Ovary (tissue), 3 donors: ENCODE measurements around the gene RBM47.

ENCODE experiments used
- CTCF ChIP-seq, 3 donors: fragments of 450-650 bp in 2 of 3; fragments of 200-600 bp in 1 of 3; IDR thresholded peaks; one replicate each; pipeline versions ENCODE4 v1.5.1 to v1.8.0; 2016 to 2022; ENCODE audit warnings: antibody characterized with exemption in 3 of 3, mild to moderate bottlenecking in 1 of 3
- EP300 ChIP-seq: sonication (generic); formaldehyde crosslinking; IDR thresholded peaks from one replicate; pipeline ENCODE4 v1.6.1; 2017; ENCODE audit warnings: antibody characterized with exemption
- POLR2A ChIP-seq: fragments of 450-650 bp; IDR thresholded peaks from one replicate; pipeline ENCODE4 v1.6.1; 2017; ENCODE audit warnings: antibody characterized with exemption, mild to moderate bottlenecking, moderate library complexity
- donor health status: DM: no; HTN: no; CAD: no.

- TF ChIP-seq CTCF (IDR thresholded peaks at IDR 0.05) (no peak), POLR2A (no peak), EP300 (no peak)
Observed at GRCh38 chr4:40584517-40585141, 45.0 kb downstream of the RBM47 start.
